Measurements from ENCODE around the gene BMF. TPM values are rescaled to one million over a fixed set of nuclear protein-coding genes. Genes with fewer than 3 reads are reported as not detected.

Gene BMF
- total and polyA plus RNA-seq, 2 donors (not counting 3 experiments of a cell fraction or from before 2014, with no cell fraction given) = 8.6 to 9.8 TPM

- BruUV-seq (replicated peaks) = no TSS peak
- Histone ChIP-seq H3K36me3 (ENCODE audit: control insufficient read depth in 2 of 2, extremely low read depth in 1 of 2, insufficient read depth in 2 of 2, low read length in 2 of 2) (no peaks in the 10 kb centered on the region), H3K4me3 (replicated peaks in 1 of 3; ENCODE audit: insufficient read depth in 1 of 3, low read depth in 1 of 3, low read length in 3 of 3) (no peak overlapping the region), H3K4me1 (ENCODE audit: control insufficient read depth, extremely low read depth, insufficient read depth, low read length) (peaks cover 22% of the 10 kb centered on the region), H3K27me3 (ENCODE audit: control insufficient read depth in 2 of 2, insufficient read depth in 2 of 2, low read length in 2 of 2) (no peaks in the 10 kb centered on the region), H3K4me2 (ENCODE audit: insufficient read depth, low read length) (no peak overlapping the region), H4K20me1 (replicated peaks; ENCODE audit: control insufficient read depth, extremely low read depth, insufficient read depth, low read length) (no peaks in the 10 kb centered on the region), H2AFZ (ENCODE audit: low read depth, low read length) (no peak overlapping the region), H3K9me1 (replicated peaks; ENCODE audit: control insufficient read depth, extremely low read depth, insufficient read depth, low read length) (no peaks in the 10 kb centered on the region), H3K9ac (replicated peaks; ENCODE audit: extremely low read depth, insufficient read depth, low read length) (no peak overlapping the region), H3K27ac (ENCODE audit: insufficient read depth, low read depth, low read length) (no peak overlapping the region), H3K9me3 (replicated peaks; ENCODE audit: control insufficient read depth, insufficient read depth, low read length) (no peaks in the 10 kb centered on the region), H3K79me2 (ENCODE audit: control insufficient read depth, insufficient read depth, low read length) (no peaks in the 10 kb centered on the region)
- TF ChIP-seq GATA2 (IDR thresholded peaks at IDR 0.05; ENCODE audit: insufficient read depth, insufficient read length, low read depth, low read length) (no peak), JUN (IDR thresholded peaks at IDR 0.05; ENCODE audit: borderline replicate concordance, insufficient read depth, insufficient read length, low read depth) (no peak), FOS (IDR thresholded peaks at IDR 0.05; ENCODE audit: borderline replicate concordance, insufficient read depth, low read length) (no peak), MYC (IDR thresholded peaks at IDR 0.05; ENCODE audit: low read depth, low read length) (no peak), EZH2 (IDR thresholded peaks at IDR 0.05; ENCODE audit: borderline replicate concordance, low read depth, low read length, severe bottlenecking) (no peak), POLR2AphosphoS5 (IDR thresholded peaks at IDR 0.05; ENCODE audit: insufficient read depth, low read depth, low read length) (no peak), POLR2A (IDR thresholded peaks at IDR 0.05; ENCODE audit: low read depth, low read length) (no peak), MAX (IDR thresholded peaks at IDR 0.05; ENCODE audit: insufficient read depth, insufficient read length) (no peak)
- TF ChIP-seq, protein P1, sequence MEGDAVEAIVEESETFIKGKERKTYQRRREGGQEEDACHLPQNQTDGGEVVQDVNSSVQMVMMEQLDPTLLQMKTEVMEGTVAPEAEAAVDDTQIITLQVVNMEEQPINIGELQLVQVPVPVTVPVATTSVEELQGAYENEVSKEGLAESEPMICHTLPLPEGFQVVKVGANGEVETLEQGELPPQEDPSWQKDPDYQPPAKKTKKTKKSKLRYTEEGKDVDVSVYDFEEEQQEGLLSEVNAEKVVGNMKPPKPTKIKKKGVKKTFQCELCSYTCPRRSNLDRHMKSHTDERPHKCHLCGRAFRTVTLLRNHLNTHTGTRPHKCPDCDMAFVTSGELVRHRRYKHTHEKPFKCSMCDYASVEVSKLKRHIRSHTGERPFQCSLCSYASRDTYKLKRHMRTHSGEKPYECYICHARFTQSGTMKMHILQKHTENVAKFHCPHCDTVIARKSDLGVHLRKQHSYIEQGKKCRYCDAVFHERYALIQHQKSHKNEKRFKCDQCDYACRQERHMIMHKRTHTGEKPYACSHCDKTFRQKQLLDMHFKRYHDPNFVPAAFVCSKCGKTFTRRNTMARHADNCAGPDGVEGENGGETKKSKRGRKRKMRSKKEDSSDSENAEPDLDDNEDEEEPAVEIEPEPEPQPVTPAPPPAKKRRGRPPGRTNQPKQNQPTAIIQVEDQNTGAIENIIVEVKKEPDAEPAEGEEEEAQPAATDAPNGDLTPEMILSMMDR (IDR thresholded peaks at IDR 0.05; ENCODE audit: extremely low read depth in 1 of 2, insufficient read depth in 1 of 2, low read depth in 1 of 2, low read length in 2 of 2) = no peak
- FAIRE-seq = no peak
- DNase-seq (ENCODE audit: low read depth, low spot score) = no peak
- intact Hi-C loops (cut with micrococcal nuclease) (no loop called here), dilution Hi-C loops (cut with MboI; ENCODE audit: extremely low pct_ligation_motif_present, low sequenced_read_pairs) (no loop called here)
- ChIA-PET POLR2A (no interaction called here), CTCF (interaction anchor here (1.1 to 2.3 kb wide), 3 partner anchors 19 to 107 kb away, joined by 3 to 10 read pairs (median 3); no protein-coding TSS in a partner anchor)
Observed at GRCh38 chr15:40066589-40066988, 42.1 kb downstream of the BMF start.

All from endothelial cell of umbilical vein (primary cell).